Measurements from ENCODE around the gene SPDYC. TPM values are rescaled to one million over a fixed set of nuclear protein-coding genes. Genes with fewer than 3 reads are reported as not detected.
A peak's percentile ranks its signal among the peaks of the same experiment; 100 is the strongest.

The SPDYC gene
- total and polyA plus RNA-seq, 2 experiments from 2014 or later, result 0.24 TPM; not detected in 1

GRCh38 chr11:65157336-65157735 lies 12.7 kb upstream of the SPDYC start:
- no peaks in the 10 kb centered on the region for H3K36me3 ChIP-seq
- no peak overlapping the region for H3K27ac ChIP-seq
- H3K4me3 ChIP-seq, result no peak overlapping the region
- no peaks in the 10 kb centered on the region for H3K27me3 ChIP-seq
- H3K4me1 ChIP-seq (ENCODE audit: low read depth), result no peaks in the 10 kb centered on the region
- no peak for TF ChIP-seq CTCF (IDR thresholded peaks at IDR 0.05; ENCODE audit: low read depth, low read length)
- no peaks in the 10 kb centered on the region for H3K9me3 ChIP-seq (ENCODE audit: low read depth)
- no peak for DNase-seq (ENCODE audit: low read depth in 1 of 2, low spot score in 1 of 2)

GRCh38 chr11:65159012-65159411 lies 11.0 kb upstream of the SPDYC start:
- Histone ChIP-seq H3K4me3 (no peak overlapping the region), H3K4me1 (ENCODE audit: low read depth) (no peaks in the 10 kb centered on the region)
- no peak for DNase-seq (ENCODE audit: low read depth in 1 of 2, low spot score in 1 of 2)

GRCh38 chr11:65160643-65161042 lies 9.4 kb upstream of the SPDYC start:
- no peak for TF ChIP-seq CTCF (IDR thresholded peaks at IDR 0.05; ENCODE audit: low read depth, low read length)
- DNase-seq (ENCODE audit: low read depth in 1 of 2, low spot score in 1 of 2), result no peak
- Histone ChIP-seq H3K27me3 (no peaks in the 10 kb centered on the region), H3K36me3 (no peaks in the 10 kb centered on the region), H3K4me3 (no peak overlapping the region), H3K27ac (no peak overlapping the region), H3K9me3 (ENCODE audit: low read depth) (no peaks in the 10 kb centered on the region), H3K4me1 (ENCODE audit: low read depth) (no peaks in the 10 kb centered on the region)

More at GRCh38 chr11:65159012-65159411, 11.0 kb upstream of the SPDYC start:
- H3K27ac ChIP-seq, result no peak overlapping the region
- no peaks in the 10 kb centered on the region for H3K27me3 ChIP-seq
- no peak for TF ChIP-seq CTCF (IDR thresholded peaks at IDR 0.05; ENCODE audit: low read depth, low read length)
- no peaks in the 10 kb centered on the region for H3K9me3 ChIP-seq (ENCODE audit: low read depth)
- H3K36me3 ChIP-seq, result no peaks in the 10 kb centered on the region

- TF ChIP-seq CTCF (IDR thresholded peaks at IDR 0.05; ENCODE audit: low read depth, low read length), result no peak
- DNase-seq (ENCODE audit: low read depth in 1 of 2, low spot score in 1 of 2), result no peak
- Histone ChIP-seq H3K4me1 (ENCODE audit: low read depth) (no peaks in the 10 kb centered on the region), H3K36me3 (no peaks in the 10 kb centered on the region), H3K27ac (no peak overlapping the region), H3K9me3 (ENCODE audit: low read depth) (no peaks in the 10 kb centered on the region), H3K4me3 (no peak overlapping the region), H3K27me3 (no peaks in the 10 kb centered on the region)
Measured at GRCh38 chr11:65163684-65164083, 6.3 kb upstream of the SPDYC start.

- Histone ChIP-seq H3K4me3 (no peak overlapping the region), H3K4me1 (ENCODE audit: low read depth) (peaks cover 2% of the 10 kb centered on the region), H3K27me3 (no peaks in the 10 kb centered on the region), H3K9me3 (ENCODE audit: low read depth) (no peaks in the 10 kb centered on the region), H3K36me3 (no peaks in the 10 kb centered on the region), H3K27ac (no peak overlapping the region)
- TF ChIP-seq CTCF (IDR thresholded peaks at IDR 0.05; ENCODE audit: low read depth, low read length), result no peak
- DNase-seq (ENCODE audit: low read depth in 1 of 2, low spot score in 1 of 2), result peak in 1 of 2 donors; percentile 23
Measured at GRCh38 chr11:65165410-65166317, 4.4 kb upstream of the SPDYC start.
